ENCODE measurements around the gene ADAMTS2. TPM values are rescaled to one million over a fixed set of nuclear protein-coding genes. Genes with fewer than 3 reads are reported as not detected.

The ADAMTS2 gene
- total and polyA plus RNA-seq, 2 of the 8 experiments (the other 6 are each of a cell fraction or from before 2014, with no cell fraction given): 6.6 to 7.3 TPM

GRCh38 chr5:179192185-179192890 is 152.9 kb downstream of the ADAMTS2 start:
- Histone ChIP-seq H2BK120ac (replicated peaks; ENCODE audit: low read depth, low read length) (no peak overlapping the region), H3K4me3 (ENCODE audit: extremely low read depth in 1 of 4, insufficient read depth in 2 of 4, low read depth in 3 of 4, low read length in 4 of 4) (no peak overlapping the region), H3K23me2 (ENCODE audit: low read depth, low read length) (no peaks in the 10 kb centered on the region), H3K9ac (replicated peaks in 1 of 4; ENCODE audit: extremely low read depth in 1 of 4, low read depth in 3 of 4, low read length in 3 of 4) (no peak overlapping the region), H2BK20ac (ENCODE audit: low read length) (no peak overlapping the region), H2AFZ (ENCODE audit: low read length) (no peak overlapping the region), H3K23ac (ENCODE audit: insufficient read length) (no peak overlapping the region), H4K8ac (ENCODE audit: extremely low read depth, insufficient read depth, low read length) (no peak overlapping the region), H3K27me3 (replicated peaks in 1 of 4; ENCODE audit: control insufficient read depth in 3 of 4, extremely low read depth in 1 of 4, insufficient read depth in 3 of 4, low read length in 3 of 4) (no peaks in the 10 kb centered on the region), H2BK15ac (ENCODE audit: low read length) (no peak overlapping the region), H2BK12ac (ENCODE audit: low read depth, low read length) (peak overlapping the region; percentile 60; the same call in 1 of the 2 replicates), H4K20me1 (replicated peaks in 1 of 2; ENCODE audit: control insufficient read depth in 1 of 2, insufficient read depth in 2 of 2, low read length in 2 of 2) (peaks cover 0 to 2% of the 10 kb centered on the region in 2 experiments), H3K79me2 (ENCODE audit: control insufficient read depth in 1 of 2, insufficient read depth in 2 of 2, low read length in 2 of 2) (no peaks in the 10 kb centered on the region), H3K27ac (ENCODE audit: low read depth, low read length) (no peak overlapping the region), H3K36me3 (ENCODE audit: control insufficient read depth in 2 of 4, insufficient read depth in 4 of 4, low read length in 3 of 4) (no peaks in the 10 kb centered on the region), H4K5ac (ENCODE audit: insufficient read length, low read depth, low read length) (no peak overlapping the region), H3K4ac (replicated peaks; ENCODE audit: insufficient read length, low read depth, low read length) (no peak overlapping the region), H2BK5ac (ENCODE audit: low read depth, low read length) (no peak overlapping the region), H4K91ac (replicated peaks; ENCODE audit: insufficient read length, low read length) (no peak overlapping the region), H3K9me3 (ENCODE audit: insufficient read depth in 2 of 2, low read depth in 1 of 2, low read length in 1 of 2) (no peaks in the 10 kb centered on the region), H3K79me1 (ENCODE audit: low read depth, low read length) (no peaks in the 10 kb centered on the region), H3K56ac (replicated peaks; ENCODE audit: insufficient read length, low read depth, low read length) (no peak overlapping the region), H3K4me2 (ENCODE audit: insufficient read depth in 1 of 2, low read depth in 2 of 2, low read length in 2 of 2) (no peak overlapping the region), H3K18ac (ENCODE audit: extremely low read depth, low read length) (no peak overlapping the region; the same call in 1 of the 2 replicates), H3K4me1 (replicated peaks in 1 of 4; ENCODE audit: control insufficient read depth in 3 of 4, insufficient read depth in 4 of 4, low read length in 3 of 4) (peaks cover 6 to 26% (median 17%) of the 10 kb centered on the region in 4 experiments), H3K14ac (ENCODE audit: insufficient read length) (no peak overlapping the region), H2AK5ac (ENCODE audit: low read depth, low read length) (peak overlapping the region; percentile 45; the same call in 1 of the 2 replicates)
- TF ChIP-seq CTBP2 (IDR thresholded peaks at IDR 0.05; ENCODE audit: borderline replicate concordance, insufficient read depth, insufficient read length, low read length) (no peak), E2F6 (IDR thresholded peaks at IDR 0.05) (peak; percentile 59; the same call in 1 of the 2 replicates)
- FAIRE-seq (no peak), DNase-seq (ENCODE audit: low read depth in 1 of 2, low spot score in 2 of 2) (no peak)
- WGBS, 2 experiments (ENCODE audit: extremely low coverage in 1 of 2, insufficient coverage in 1 of 2, insufficient read length in 1 of 2, insufficient replicate concordance in 2 of 2, low coverage in 1 of 2, low lambda C conversion rate in 2 of 2, missing lambda C conversion rate in 1 of 2): 84% methylated on average over 16 of the region's 20 CpGs; no CpG with 5 or more reads in 1 of the 2 experiments
- POLR2A ChIA-PET (ENCODE audit: partially characterized antibody): no interaction called here
- CTCF ChIA-PET (ENCODE audit: partially characterized antibody): interaction anchor here (1.0 to 1.4 kb wide), 3 partner anchors 42 to 431 kb away, joined by 3 to 4 read pairs (median 3); partner anchors contain the start of gene HNRNPH1
